Central memory CD8-positive, alpha-beta T cell (primary cell): ENCODE results near the gene KRT16.
"Not testable (repeated sequence)": the region's sequence is repeated elsewhere in the genome, so short reads cannot be mapped to it uniquely, and the experiment has no call there.

Experiments
- ATAC-seq: fragments of 150-1000 bp; cut with Tn5 transposase; replicated peaks from 2 replicates; pipeline ENCODE4 v1.10.0; 2022; ENCODE audit warnings: mild to moderate bottlenecking, moderate FRiP score, moderate number of reproducible peaks; ENCODE audit not compliant: poor library complexity, severe bottlenecking; ENCODE audit errors: extremely low read depth
- DNase-seq, 2 donors: peaks; one replicate each; pipeline ENCODE4 v3.0.0; 2021; ENCODE audit warnings: low spot score in 2 of 2
- H3K27ac Mint-ChIP-seq: one replicate; pipeline ENCODE4 v1.8.0; 2022; ENCODE audit warnings: low read depth, mild to moderate bottlenecking, moderate library complexity, mixed read lengths
- H3K27me3 Mint-ChIP-seq: one replicate; pipeline ENCODE4 v1.8.0; 2022; ENCODE audit warnings: mixed read lengths
- H3K36me3 Mint-ChIP-seq: one replicate; pipeline ENCODE4 v1.8.0; 2022; ENCODE audit warnings: mild to moderate bottlenecking, moderate library complexity, mixed read lengths; ENCODE audit not compliant: insufficient read depth
- H3K4me1 Mint-ChIP-seq: one replicate; pipeline ENCODE4 v1.8.0; 2022; ENCODE audit warnings: mixed read lengths
- H3K4me3 Mint-ChIP-seq: one replicate; pipeline ENCODE4 v1.8.0; 2022; ENCODE audit warnings: mild to moderate bottlenecking, moderate library complexity, mixed read lengths
- H3K9me3 Mint-ChIP-seq: one replicate; pipeline ENCODE4 v1.8.0; 2022; ENCODE audit warnings: mixed read lengths

Gene KRT16

GRCh38 chr17:41610965-41611640, 1.5 kb downstream of the KRT16 start:
- no peak for DNase-seq
- Mint-ChIP-seq H3K36me3 (no peaks in the 10 kb centered on the region), H3K4me3 (no peak overlapping the region), H3K27me3 (peaks cover 58% of the 10 kb centered on the region), H3K9me3 (peaks cover 18% of the 10 kb centered on the region), H3K27ac (no peak overlapping the region), H3K4me1 (no peaks in the 10 kb centered on the region)
- ATAC-seq, result no peak

- Mint-ChIP-seq H3K27me3 (peaks cover 59% of the 10 kb centered on the region), H3K9me3 (peaks cover 23% of the 10 kb centered on the region)
- not testable (repeated sequence) for DNase-seq, ATAC-seq, H3K36me3 Mint-ChIP-seq, H3K27ac Mint-ChIP-seq, H3K4me1 Mint-ChIP-seq, H3K4me3 Mint-ChIP-seq
Measured at GRCh38 chr17:41610061-41610517, 2.5 kb downstream of the KRT16 start.

- H3K4me1 Mint-ChIP-seq, H3K4me3 Mint-ChIP-seq, H3K36me3 Mint-ChIP-seq, ATAC-seq, H3K27ac Mint-ChIP-seq, DNase-seq: not testable (repeated sequence)
- H3K9me3 Mint-ChIP-seq, result peaks cover 23% of the 10 kb centered on the region
- H3K27me3 Mint-ChIP-seq, result peaks cover 58% of the 10 kb centered on the region
Measured at GRCh38 chr17:41606930-41607329, 5.6 kb downstream of the KRT16 start.

- ATAC-seq (no peak), DNase-seq (no peak)
- no peak overlapping the region for H3K27ac Mint-ChIP-seq
- peaks cover 19% of the 10 kb centered on the region for H3K9me3 Mint-ChIP-seq
- peaks cover 53% of the 10 kb centered on the region for H3K27me3 Mint-ChIP-seq
- H3K36me3 Mint-ChIP-seq, result peaks cover 6% of the 10 kb centered on the region
- H3K4me3 Mint-ChIP-seq, result no peak overlapping the region
- no peaks in the 10 kb centered on the region for H3K4me1 Mint-ChIP-seq
Measured at GRCh38 chr17:41602524-41602923, 10.0 kb downstream of the KRT16 start.

GRCh38 chr17:41600318-41600717, 12.2 kb downstream of the KRT16 start:
- Mint-ChIP-seq H3K4me3 (no peak overlapping the region), H3K4me1 (no peaks in the 10 kb centered on the region), H3K36me3 (peaks cover 4% of the 10 kb centered on the region), H3K9me3 (no peaks in the 10 kb centered on the region), H3K27ac (no peak overlapping the region), H3K27me3 (peaks cover 32% of the 10 kb centered on the region)
- no peak for DNase-seq
- ATAC-seq, result no peak

GRCh38 chr17:41599680-41600079, 12.9 kb downstream of the KRT16 start:
- Mint-ChIP-seq H3K4me1 (no peaks in the 10 kb centered on the region), H3K36me3 (peaks cover 4% of the 10 kb centered on the region), H3K4me3 (no peak overlapping the region), H3K9me3 (no peaks in the 10 kb centered on the region), H3K27ac (no peak overlapping the region), H3K27me3 (peaks cover 32% of the 10 kb centered on the region)
- ATAC-seq, result no peak
- no peak for DNase-seq

- no peak overlapping the region for H3K27ac Mint-ChIP-seq
- peaks cover 4% of the 10 kb centered on the region for H3K36me3 Mint-ChIP-seq
- DNase-seq, result no peak
- no peak for ATAC-seq
- H3K27me3 Mint-ChIP-seq, result peaks cover 20% of the 10 kb centered on the region
- H3K4me3 Mint-ChIP-seq, result no peak overlapping the region
- no peaks in the 10 kb centered on the region for H3K9me3 Mint-ChIP-seq
- no peaks in the 10 kb centered on the region for H3K4me1 Mint-ChIP-seq
Measured at GRCh38 chr17:41595585-41595984, 17.0 kb downstream of the KRT16 start.

- Mint-ChIP-seq H3K4me3 (no peak overlapping the region), H3K9me3 (no peaks in the 10 kb centered on the region), H3K27ac (no peak overlapping the region), H3K4me1 (no peaks in the 10 kb centered on the region), H3K36me3 (peaks cover 4% of the 10 kb centered on the region), H3K27me3 (peaks cover 28% of the 10 kb centered on the region)
- DNase-seq (no peak), ATAC-seq (no peak)
Measured at GRCh38 chr17:41594363-41594915, 18.1 kb downstream of the KRT16 start.

- H3K4me1 Mint-ChIP-seq, result no peaks in the 10 kb centered on the region
- H3K36me3 Mint-ChIP-seq, result no peaks in the 10 kb centered on the region
- no peak overlapping the region for H3K27ac Mint-ChIP-seq
- H3K27me3 Mint-ChIP-seq, result peaks cover 38% of the 10 kb centered on the region
- no peaks in the 10 kb centered on the region for H3K9me3 Mint-ChIP-seq
- H3K4me3 Mint-ChIP-seq, result no peak overlapping the region
- ATAC-seq (no peak), DNase-seq (no peak)
Measured at GRCh38 chr17:41593306-41593981, 19.1 kb downstream of the KRT16 start.

- ATAC-seq (no peak), DNase-seq (no peak)
- H3K9me3 Mint-ChIP-seq, result no peaks in the 10 kb centered on the region
- H3K27me3 Mint-ChIP-seq, result peaks cover 42% of the 10 kb centered on the region
- H3K27ac Mint-ChIP-seq, result no peak overlapping the region
- H3K36me3 Mint-ChIP-seq, result no peaks in the 10 kb centered on the region
- no peaks in the 10 kb centered on the region for H3K4me1 Mint-ChIP-seq
- no peak overlapping the region for H3K4me3 Mint-ChIP-seq
Measured at GRCh38 chr17:41592601-41593305, 19.8 kb downstream of the KRT16 start.

GRCh38 chr17:41589301-41589700, 23.3 kb downstream of the KRT16 start:
- DNase-seq (no peak), ATAC-seq (no peak)
- no peaks in the 10 kb centered on the region for H3K4me1 Mint-ChIP-seq
- H3K9me3 Mint-ChIP-seq, result no peaks in the 10 kb centered on the region
- H3K36me3 Mint-ChIP-seq, result no peaks in the 10 kb centered on the region
- H3K27ac Mint-ChIP-seq, result no peak overlapping the region
- H3K4me3 Mint-ChIP-seq, result no peak overlapping the region
- H3K27me3 Mint-ChIP-seq, result peaks cover 64% of the 10 kb centered on the region

- no peak overlapping the region for H3K27ac Mint-ChIP-seq
- no peaks in the 10 kb centered on the region for H3K36me3 Mint-ChIP-seq
- H3K4me3 Mint-ChIP-seq, result no peak overlapping the region
- H3K27me3 Mint-ChIP-seq, result peaks cover 75% of the 10 kb centered on the region
- H3K4me1 Mint-ChIP-seq, result no peaks in the 10 kb centered on the region
- no peaks in the 10 kb centered on the region for H3K9me3 Mint-ChIP-seq
- ATAC-seq (no peak), DNase-seq (no peak)
Measured at GRCh38 chr17:41588126-41588810, 24.3 kb downstream of the KRT16 start.
